Smooth muscle cell (in vitro differentiated cells): Measurements from ENCODE around the gene MCRIP2. TPM values are rescaled to one million over a fixed set of nuclear protein-coding genes. Genes with fewer than 3 reads are reported as not detected.
A peak's percentile ranks its signal among the peaks of the same experiment; 100 is the strongest.
"Not testable (repeated sequence)": the region's sequence is repeated elsewhere in the genome, so short reads cannot be mapped to it uniquely, and the experiment has no call there.

Experiments
- DNase-seq: peaks from one replicate; lab custom pipeline; 2025; ENCODE audit not compliant: unreplicated experiment; lab: John Stamatoyannopoulos, UW
- H2AFZ ChIP-seq: fragments of 200-600 bp; sonication (generic); 2 replicates; pipeline ENCODE4 v1.6.0; 2016; ENCODE audit warnings: antibody characterized with exemption, low read depth, mild to moderate bottlenecking
- H3F3A ChIP-seq: fragments of 200-600 bp; sonication (generic); 2 replicates; pipeline ENCODE4 v1.6.0; 2017; ENCODE audit warnings: antibody characterized with exemption, low read depth
- H3K27ac ChIP-seq: fragments of 200-600 bp; sonication (generic); 2 replicates; pipeline ENCODE4 v1.5.1; 2016; ENCODE audit warnings: low read depth, mild to moderate bottlenecking
- H3K27me3 ChIP-seq: fragments of 200-600 bp; sonication (generic); 2 replicates; pipeline ENCODE4 v1.6.1; 2016; ENCODE audit warnings: low read depth, mild to moderate bottlenecking
- H3K36me3 ChIP-seq: fragments of 200-600 bp; sonication (generic); 2 replicates; pipeline ENCODE4 v1.5.1; 2016; ENCODE audit warnings: low read depth
- H3K4me1 ChIP-seq: fragments of 200-600 bp; sonication (generic); 2 replicates; pipeline ENCODE4 v1.5.1; 2016; ENCODE audit warnings: low read depth
- H3K4me2 ChIP-seq: fragments of 200-600 bp; sonication (generic); 2 replicates; pipeline ENCODE4 v1.6.0; 2016; ENCODE audit warnings: mild to moderate bottlenecking
- H3K4me3 ChIP-seq: fragments of 200-600 bp; sonication (generic); 2 replicates; pipeline ENCODE4 v1.5.1; 2016; ENCODE audit warnings: mild to moderate bottlenecking
- H3K79me2 ChIP-seq: fragments of 200-600 bp; sonication (generic); 2 replicates; pipeline ENCODE4 v1.6.0; 2016; ENCODE audit warnings: low read depth, mild to moderate bottlenecking
- H3K9ac ChIP-seq: fragments of 200-600 bp; sonication (generic); 2 replicates; pipeline ENCODE4 v1.6.0; 2016; ENCODE audit warnings: low read depth
- H3K9me3 ChIP-seq: fragments of 200-600 bp; sonication (generic); replicated peaks from 2 replicates; pipeline ENCODE4 v1.5.1; 2016; ENCODE audit warnings: low read depth
- H4K20me1 ChIP-seq: fragments of 200-600 bp; sonication (generic); 2 replicates; pipeline ENCODE4 v1.6.0; 2016; ENCODE audit warnings: low read depth
- CTCF ChIP-seq: fragments of 200-600 bp; sonication (generic); IDR thresholded peaks from 2 replicates; pipeline ENCODE4 v1.5.1; 2017; ENCODE audit warnings: borderline replicate concordance, mild to moderate bottlenecking, antibody characterized with exemption; ENCODE audit not compliant: insufficient read depth, poor library complexity, severe bottlenecking
- WGBS: methylation state at CpG from one replicate; pipeline ENCODE4 v1.1.7; 2016; ENCODE audit warnings: low lambda C conversion rate; 5-methylcytosine and 5-hydroxymethylcytosine counted together
- polyA plus RNA-seq: library from polyadenylated mRNA; unstranded; fragments of >200 nt; fragmentation: Nextera tagmentation; extraction: Ambion mirVana; gene quantifications from 2 replicates; pipeline ENCODE4 v1.2.1, GENCODE V29; 2016
- total RNA-seq: library from RNA; depleted of rRNA; stranded (reverse); fragments of >200 nt; gene quantifications from 2 replicates; pipeline ENCODE4 v1.2.3, GENCODE V29; 2014

Gene MCRIP2
- total and polyA plus RNA-seq, 2 experiments from 2014 or later = 11.9 to 34.7 TPM

GRCh38 chr16:686459-687260 is 45.0 kb downstream of the MCRIP2 start:
- Histone ChIP-seq H3K4me1 (peaks cover 15% of the 10 kb centered on the region), H4K20me1 (peaks cover 20% of the 10 kb centered on the region), H2AFZ (no peak overlapping the region), H3K27me3 (peaks cover 6% of the 10 kb centered on the region), H3K9ac (no peak overlapping the region), H3F3A (no peaks in the 10 kb centered on the region), H3K4me3 (no peak overlapping the region), H3K79me2 (peaks cover 31% of the 10 kb centered on the region), H3K36me3 (no peaks in the 10 kb centered on the region), H3K9me3 (no peaks in the 10 kb centered on the region), H3K27ac (no peak overlapping the region), H3K4me2 (no peak overlapping the region)
- TF ChIP-seq CTCF = no peak
- DNase-seq = no peak
- 98% methylated on average over 51 of the region's 51 CpGs for WGBS

GRCh38 chr16:687499-687898 is 45.9 kb downstream of the MCRIP2 start:
- Histone ChIP-seq H3K36me3 (no peaks in the 10 kb centered on the region), H3K4me1 (peaks cover 15% of the 10 kb centered on the region), H3K79me2 (peaks cover 23% of the 10 kb centered on the region), H3F3A (no peaks in the 10 kb centered on the region), H3K27ac (no peak overlapping the region), H4K20me1 (peaks cover 11% of the 10 kb centered on the region), H3K27me3 (peaks cover 15% of the 10 kb centered on the region), H3K4me2 (no peak overlapping the region), H2AFZ (no peak overlapping the region), H3K9me3 (no peaks in the 10 kb centered on the region), H3K9ac (no peak overlapping the region), H3K4me3 (no peak overlapping the region)
- no peak for TF ChIP-seq CTCF
- no peak for DNase-seq
- WGBS = 93% methylated on average over 18 of the region's 19 CpGs

- Histone ChIP-seq H4K20me1 (no peaks in the 10 kb centered on the region), H3K79me2 (peaks cover 10% of the 10 kb centered on the region), H3K4me3 (peak overlapping the region; percentile 99), H3K36me3 (no peaks in the 10 kb centered on the region), H2AFZ (no peak overlapping the region), H3K9me3 (no peaks in the 10 kb centered on the region), H3K4me2 (peak overlapping the region; percentile 100), H3F3A (no peaks in the 10 kb centered on the region), H3K27me3 (peaks cover 33% of the 10 kb centered on the region), H3K27ac (peak overlapping the region; percentile 67), H3K4me1 (peaks cover 6% of the 10 kb centered on the region), H3K9ac (peak overlapping the region; percentile 92)
- no peak for TF ChIP-seq CTCF
- DNase-seq = no peak
- WGBS = 90% methylated on average over 26 of the region's 26 CpGs
These were observed 47.7 kb downstream of the MCRIP2 start for GRCh38 chr16:689175-689897.

- not testable (repeated sequence) for H3F3A ChIP-seq, H2AFZ ChIP-seq, H3K36me3 ChIP-seq, H3K9ac ChIP-seq, H3K27ac ChIP-seq, DNase-seq, H3K4me3 ChIP-seq, H4K20me1 ChIP-seq, H3K4me2 ChIP-seq, H3K9me3 ChIP-seq
- H3K27me3 ChIP-seq = peaks cover 50% of the 10 kb centered on the region
- H3K79me2 ChIP-seq = peaks cover 10% of the 10 kb centered on the region
- peaks cover 12% of the 10 kb centered on the region for H3K4me1 ChIP-seq
- WGBS = 92% methylated on average over 16 of the region's 16 CpGs
These were observed 49.6 kb downstream of the MCRIP2 start for GRCh38 chr16:691242-691641.
